ENCODE measurements around the gene NT5M. TPM values are rescaled to one million over a fixed set of nuclear protein-coding genes. Genes with fewer than 3 reads are reported as not detected.

Gene NT5M
- total RNA-seq, 4 donors from 2014 or later, result 1.1 to 6.0 (median 2.8) TPM

- Histone ChIP-seq H3K36me3 (no peaks in the 10 kb centered on the region), H3K9me3 (no peaks in the 10 kb centered on the region), H3K4me1 (no peaks in the 10 kb centered on the region), H3K4me3 (replicated peaks in 1 of 3) (no peak overlapping the region), H3K27ac (no peak overlapping the region), H3K27me3 (no peaks in the 10 kb centered on the region)
- 86 to 92% methylated on average over 6 to 14 of the region's 14 CpGs for WGBS, 2 donors
- no peak for TF ChIP-seq CTCF (IDR thresholded peaks at IDR 0.05)
- TF ChIP-seq POLR2A (IDR thresholded peaks at IDR 0.05), result no peak
- intact Hi-C loops (cut with DNase I), result no loop called here
- no peak for DNase-seq
Measured at GRCh38 chr17:17344507-17345293, 41.5 kb downstream of the NT5M start.

- intact Hi-C loops (cut with DNase I), result no loop called here
- Histone ChIP-seq H3K4me3 (replicated peaks in 1 of 3) (no peak overlapping the region), H3K36me3 (no peaks in the 10 kb centered on the region), H3K4me1 (no peaks in the 10 kb centered on the region), H3K9me3 (no peaks in the 10 kb centered on the region), H3K27ac (no peak overlapping the region), H3K27me3 (no peaks in the 10 kb centered on the region)
- no peak for TF ChIP-seq CTCF (IDR thresholded peaks at IDR 0.05)
- TF ChIP-seq POLR2A (IDR thresholded peaks at IDR 0.05), result no peak
- WGBS, 2 donors, result 88 to 91% methylated on average over 4 of the region's 4 CpGs
- DNase-seq, result no peak
Measured at GRCh38 chr17:17345294-17345597, 42.1 kb downstream of the NT5M start.

- intact Hi-C loops (cut with DNase I), result no loop called here
- H3K4me1 ChIP-seq, result no peaks in the 10 kb centered on the region
- 92% methylated on average over 14 of the region's 14 CpGs for WGBS, 2 donors
- H3K36me3 ChIP-seq, result no peaks in the 10 kb centered on the region
- no peak overlapping the region for H3K4me3 ChIP-seq (replicated peaks in 1 of 3)
- no peaks in the 10 kb centered on the region for H3K9me3 ChIP-seq
- no peak for DNase-seq
- H3K27me3 ChIP-seq, result no peaks in the 10 kb centered on the region
- no peak overlapping the region for H3K27ac ChIP-seq
- TF ChIP-seq CTCF (IDR thresholded peaks at IDR 0.05) (no peak), POLR2A (IDR thresholded peaks at IDR 0.05) (no peak)
Measured at GRCh38 chr17:17345686-17346427, 42.7 kb downstream of the NT5M start.

- Histone ChIP-seq H3K9me3 (no peaks in the 10 kb centered on the region), H3K27ac (no peak overlapping the region), H3K27me3 (no peaks in the 10 kb centered on the region), H3K4me3 (replicated peaks in 1 of 3) (no peak overlapping the region), H3K4me1 (no peaks in the 10 kb centered on the region), H3K36me3 (no peaks in the 10 kb centered on the region)
- WGBS, 2 donors, result 91 to 96% methylated on average over 12 to 13 of the region's 31 CpGs
- intact Hi-C loops (cut with DNase I), result no loop called here
- TF ChIP-seq CTCF (IDR thresholded peaks at IDR 0.05) (no peak), POLR2A (IDR thresholded peaks at IDR 0.05) (no peak)
- no peak for DNase-seq
Measured at GRCh38 chr17:17346428-17347233, 43.5 kb downstream of the NT5M start.
